Activated naive CD4-positive, alpha-beta T cell treated with anti-CD3 and anti-CD28 coated beads, Interleukin-2, amount 10 ng/mL, durations not matched to agents 7 days and 5 days (primary cell): ENCODE data around the gene CHSY3.

Experiments
- CTCF ChIA-PET: fragments of 350-600 bp; sonication (Branson Sonifier 250); formaldehyde crosslinking; loops from one replicate; lab custom pipeline; 2021; ENCODE audit warnings: antibody characterized with exemption; lab: Charles Lee
- DNase-seq: peaks from one replicate; pipeline ENCODE4 v3.0.0-alpha.2; 2020
- H3K27ac Mint-ChIP-seq: one replicate; pipeline ENCODE4 v1.8.0; 2021; ENCODE audit warnings: mild to moderate bottlenecking, moderate library complexity, mixed read lengths
- H3K27me3 Mint-ChIP-seq: one replicate; pipeline ENCODE4 v1.8.0; 2021; ENCODE audit warnings: mild to moderate bottlenecking, mixed read lengths
- H3K36me3 Mint-ChIP-seq: one replicate; pipeline ENCODE4 v1.8.0; 2021; ENCODE audit warnings: mixed read lengths
- H3K4me1 Mint-ChIP-seq: one replicate; pipeline ENCODE4 v1.8.0; 2021; ENCODE audit warnings: mixed read lengths
- H3K4me3 Mint-ChIP-seq: one replicate; pipeline ENCODE4 v1.8.0; 2021; ENCODE audit warnings: mild to moderate bottlenecking, moderate library complexity, mixed read lengths
- H3K9me3 Mint-ChIP-seq: one replicate; pipeline ENCODE4 v1.8.0; 2021; ENCODE audit warnings: mixed read lengths

The CHSY3 gene

GRCh38 chr5:130109152-130109551 is 204.9 kb downstream of the CHSY3 start:
- no peak overlapping the region for H3K4me3 Mint-ChIP-seq
- DNase-seq: no peak
- no peaks in the 10 kb centered on the region for H3K4me1 Mint-ChIP-seq
- H3K27me3 Mint-ChIP-seq: peaks cover 4% of the 10 kb centered on the region
- H3K27ac Mint-ChIP-seq: no peak overlapping the region
- no peaks in the 10 kb centered on the region for H3K9me3 Mint-ChIP-seq
- H3K36me3 Mint-ChIP-seq: no peaks in the 10 kb centered on the region
- CTCF ChIA-PET: interaction anchor here (1.6 kb wide), 1 partner anchor 1000 kb away, joined by 5 read pairs; no protein-coding TSS in a partner anchor

GRCh38 chr5:130110328-130110727 is 206.1 kb downstream of the CHSY3 start:
- no peaks in the 10 kb centered on the region for H3K36me3 Mint-ChIP-seq
- no peak overlapping the region for H3K4me3 Mint-ChIP-seq
- H3K9me3 Mint-ChIP-seq: no peaks in the 10 kb centered on the region
- DNase-seq: no peak
- H3K4me1 Mint-ChIP-seq: no peaks in the 10 kb centered on the region
- no peak overlapping the region for H3K27ac Mint-ChIP-seq
- CTCF ChIA-PET: interaction anchor here (1.6 kb wide), 1 partner anchor 999 kb away, joined by 5 read pairs; no protein-coding TSS in a partner anchor
- peaks cover 4% of the 10 kb centered on the region for H3K27me3 Mint-ChIP-seq

- no peak for DNase-seq
- Mint-ChIP-seq H3K4me1 (no peaks in the 10 kb centered on the region), H3K9me3 (no peaks in the 10 kb centered on the region), H3K36me3 (no peaks in the 10 kb centered on the region), H3K4me3 (no peak overlapping the region), H3K27ac (no peak overlapping the region), H3K27me3 (peaks cover 4% of the 10 kb centered on the region)
- CTCF ChIA-PET: interaction anchor here (0.8 kb wide), 1 partner anchor 1000 kb away, joined by 4 read pairs; no protein-coding TSS in a partner anchor
These were observed 207.5 kb downstream of the CHSY3 start for GRCh38 chr5:130111746-130112145.

- H3K9me3 Mint-ChIP-seq: no peaks in the 10 kb centered on the region
- CTCF ChIA-PET: no interaction called here
- H3K4me3 Mint-ChIP-seq: no peak overlapping the region
- DNase-seq: no peak
- no peaks in the 10 kb centered on the region for H3K4me1 Mint-ChIP-seq
- H3K27me3 Mint-ChIP-seq: peaks cover 4% of the 10 kb centered on the region
- H3K27ac Mint-ChIP-seq: no peak overlapping the region
- H3K36me3 Mint-ChIP-seq: no peaks in the 10 kb centered on the region
These were observed 208.0 kb downstream of the CHSY3 start for GRCh38 chr5:130112246-130112645.

- Mint-ChIP-seq H3K4me1 (no peaks in the 10 kb centered on the region), H3K27me3 (no peaks in the 10 kb centered on the region), H3K36me3 (no peaks in the 10 kb centered on the region), H3K9me3 (no peaks in the 10 kb centered on the region), H3K27ac (no peak overlapping the region), H3K4me3 (no peak overlapping the region)
- DNase-seq: no peak
- CTCF ChIA-PET: no interaction called here
These were observed 211.4 kb downstream of the CHSY3 start for GRCh38 chr5:130115686-130116085.

- no peaks in the 10 kb centered on the region for H3K9me3 Mint-ChIP-seq
- CTCF ChIA-PET: no interaction called here
- no peak for DNase-seq
- H3K4me3 Mint-ChIP-seq: no peak overlapping the region
- H3K36me3 Mint-ChIP-seq: no peaks in the 10 kb centered on the region
- no peaks in the 10 kb centered on the region for H3K4me1 Mint-ChIP-seq
- no peak overlapping the region for H3K27ac Mint-ChIP-seq
- H3K27me3 Mint-ChIP-seq: no peaks in the 10 kb centered on the region
These were observed 212.2 kb downstream of the CHSY3 start for GRCh38 chr5:130116462-130116861.

GRCh38 chr5:130116972-130117371 is 212.7 kb downstream of the CHSY3 start:
- Mint-ChIP-seq H3K4me1 (no peaks in the 10 kb centered on the region), H3K27me3 (no peaks in the 10 kb centered on the region), H3K27ac (no peak overlapping the region), H3K36me3 (no peaks in the 10 kb centered on the region), H3K9me3 (no peaks in the 10 kb centered on the region), H3K4me3 (no peak overlapping the region)
- DNase-seq: no peak
- CTCF ChIA-PET: no interaction called here

GRCh38 chr5:130126746-130127145 is 222.5 kb downstream of the CHSY3 start:
- Mint-ChIP-seq H3K36me3 (no peaks in the 10 kb centered on the region), H3K27me3 (no peaks in the 10 kb centered on the region), H3K4me3 (no peak overlapping the region), H3K9me3 (no peaks in the 10 kb centered on the region), H3K27ac (no peak overlapping the region), H3K4me1 (no peaks in the 10 kb centered on the region)
- DNase-seq: no peak
- CTCF ChIA-PET: no interaction called here

- Mint-ChIP-seq H3K36me3 (no peaks in the 10 kb centered on the region), H3K27ac (no peak overlapping the region), H3K4me3 (no peak overlapping the region), H3K27me3 (no peaks in the 10 kb centered on the region), H3K4me1 (no peaks in the 10 kb centered on the region), H3K9me3 (no peaks in the 10 kb centered on the region)
- CTCF ChIA-PET: no interaction called here
- DNase-seq: no peak
These were observed 231.2 kb downstream of the CHSY3 start for GRCh38 chr5:130135506-130135905.

GRCh38 chr5:130136300-130136699 is 232.0 kb downstream of the CHSY3 start:
- H3K36me3 Mint-ChIP-seq: no peaks in the 10 kb centered on the region
- DNase-seq: no peak
- CTCF ChIA-PET: interaction anchor here (0.7 kb wide), 1 partner anchor 12 kb away, joined by 3 read pairs; no protein-coding TSS in a partner anchor
- no peaks in the 10 kb centered on the region for H3K27me3 Mint-ChIP-seq
- no peak overlapping the region for H3K4me3 Mint-ChIP-seq
- no peaks in the 10 kb centered on the region for H3K9me3 Mint-ChIP-seq
- no peak overlapping the region for H3K27ac Mint-ChIP-seq
- H3K4me1 Mint-ChIP-seq: no peaks in the 10 kb centered on the region

- no peak for DNase-seq
- H3K9me3 Mint-ChIP-seq: no peaks in the 10 kb centered on the region
- H3K4me3 Mint-ChIP-seq: no peak overlapping the region
- CTCF ChIA-PET: interaction anchor here (0.6 kb wide), 2 partner anchors 360 to 810 kb away, joined by 3 to 4 read pairs; no protein-coding TSS in a partner anchor
- H3K27me3 Mint-ChIP-seq: no peaks in the 10 kb centered on the region
- no peaks in the 10 kb centered on the region for H3K4me1 Mint-ChIP-seq
- no peaks in the 10 kb centered on the region for H3K36me3 Mint-ChIP-seq
- H3K27ac Mint-ChIP-seq: no peak overlapping the region
These were observed 233.4 kb downstream of the CHSY3 start for GRCh38 chr5:130137681-130138080.

- H3K27me3 Mint-ChIP-seq: no peaks in the 10 kb centered on the region
- no peak overlapping the region for H3K4me3 Mint-ChIP-seq
- CTCF ChIA-PET: interaction anchor here (0.6 kb wide), 2 partner anchors 361 to 809 kb away, joined by 3 to 4 read pairs; no protein-coding TSS in a partner anchor
- no peak for DNase-seq
- no peaks in the 10 kb centered on the region for H3K36me3 Mint-ChIP-seq
- no peak overlapping the region for H3K27ac Mint-ChIP-seq
- H3K9me3 Mint-ChIP-seq: no peaks in the 10 kb centered on the region
- H3K4me1 Mint-ChIP-seq: no peaks in the 10 kb centered on the region
These were observed 234.3 kb downstream of the CHSY3 start for GRCh38 chr5:130138406-130139045.

GRCh38 chr5:130141659-130142320 is 237.5 kb downstream of the CHSY3 start:
- Mint-ChIP-seq H3K4me3 (no peak overlapping the region), H3K4me1 (no peaks in the 10 kb centered on the region), H3K9me3 (no peaks in the 10 kb centered on the region), H3K27me3 (no peaks in the 10 kb centered on the region), H3K27ac (no peak overlapping the region), H3K36me3 (no peaks in the 10 kb centered on the region)
- DNase-seq: no peak
- CTCF ChIA-PET: interaction anchor here (0.7 to 0.9 kb wide), 2 partner anchors 27 to 372 kb away, joined by 3 read pairs; no protein-coding TSS in a partner anchor

- CTCF ChIA-PET: no interaction called here
- H3K4me1 Mint-ChIP-seq: no peaks in the 10 kb centered on the region
- no peaks in the 10 kb centered on the region for H3K36me3 Mint-ChIP-seq
- DNase-seq: no peak
- H3K4me3 Mint-ChIP-seq: no peak overlapping the region
- no peaks in the 10 kb centered on the region for H3K9me3 Mint-ChIP-seq
- no peaks in the 10 kb centered on the region for H3K27me3 Mint-ChIP-seq
- no peak overlapping the region for H3K27ac Mint-ChIP-seq
These were observed 247.0 kb downstream of the CHSY3 start for GRCh38 chr5:130151239-130151638.
